RPMI7951 (cell line): ENCODE data around the gene SLC36A1. TPM values are rescaled to one million over a fixed set of nuclear protein-coding genes. Genes with fewer than 3 reads are reported as not detected.

Experiments
- DNase-seq: peaks from one replicate; pipeline ENCODE4 v3.0.0-alpha.2; 2012; ENCODE audit warnings: low read depth
- total RNA-seq: library from RNA; depleted of rRNA; stranded (reverse); fragments of >200 nt; shearing (Covaris generic); gene quantifications from 2 replicates; pipeline ENCODE4 v1.2.3, GENCODE V29; 2014; rRNA removed

SLC36A1 gene
- total RNA-seq, 1 experiment from 2014 or later, result 2.5 TPM

- DNase-seq, result no peak
Measured at GRCh38 chr5:151532416-151532815, 85.0 kb downstream of the SLC36A1 start.

GRCh38 chr5:151534350-151534749 is 86.9 kb downstream of the SLC36A1 start:
- no peak for DNase-seq

GRCh38 chr5:151537044-151537443 is 89.6 kb downstream of the SLC36A1 start:
- no peak for DNase-seq

- no peak for DNase-seq
Measured at GRCh38 chr5:151541571-151541970, 94.2 kb downstream of the SLC36A1 start.

Other genes starting within 250 kb of the SLC36A1 start
- gene CCDC69, start 223.5 kb upstream of the SLC36A1 start, total RNA-seq, result 0.78 and 1.3 TPM in 2 replicates
- 13.3 and 15.5 TPM in 2 replicates for gene GM2A, start 194.4 kb upstream of the SLC36A1 start, total RNA-seq
- not detected in 2 replicates for gene SLC36A3, start 143.8 kb upstream of the SLC36A1 start, total RNA-seq
- gene SLC36A2, start 100.0 kb upstream of the SLC36A1 start, total RNA-seq, result not detected in 2 replicates
- not detected in 2 replicates for gene FAT2, start 143.7 kb downstream of the SLC36A1 start, total RNA-seq
- gene SPARC, start 239.3 kb downstream of the SLC36A1 start, total RNA-seq, result 2,339 and 3,437 TPM in 2 replicates